GM23338 (cell line): ENCODE data around the gene PARP8. TPM values are rescaled to one million over a fixed set of nuclear protein-coding genes. Genes with fewer than 3 reads are reported as not detected.

Experiments used
- ATAC-seq: fragments of 200-7000 bp; cut with Tn5 transposase; 3 replicates; pipeline ENCODE4 v1.9.1; 2020
- DNase-seq: peaks from one replicate; pipeline ENCODE4 v3.0.0-alpha.2; 2015; ENCODE audit warnings: low spot score
- H2AFZ ChIP-seq: fragments of 200-600 bp; sonication (generic); 2 replicates; pipeline ENCODE4 v1.8.0; 2016; ENCODE audit warnings: antibody characterized with exemption, mild to moderate bottlenecking, moderate library complexity
- H3F3A ChIP-seq: fragments of 200-600 bp; sonication (generic); replicated peaks from 2 replicates; pipeline ENCODE4 v1.8.0; 2017; ENCODE audit warnings: antibody characterized with exemption, mixed run types, low read depth
- H3K27ac ChIP-seq: fragments of 200-600 bp; sonication (generic); 2 replicates; pipeline ENCODE4 v1.6.1; 2016; ENCODE audit warnings: low read depth
- H3K27me3 ChIP-seq: fragments of 200-600 bp; sonication (generic); 2 replicates; pipeline ENCODE4 v1.8.0; 2016; ENCODE audit warnings: mild to moderate bottlenecking, mixed run types, moderate library complexity; ENCODE audit not compliant: insufficient read depth
- H3K36me3 ChIP-seq: fragments of 200-600 bp; sonication (generic); 2 replicates; pipeline ENCODE4 v1.8.0; 2016; ENCODE audit warnings: mild to moderate bottlenecking; ENCODE audit not compliant: insufficient read depth
- H3K4me1 ChIP-seq: fragments of 200-600 bp; sonication (generic); 2 replicates; pipeline ENCODE4 v1.8.0; 2016; ENCODE audit warnings: mild to moderate bottlenecking, moderate library complexity; ENCODE audit not compliant: insufficient read depth
- H3K4me2 ChIP-seq: fragments of 200-600 bp; sonication (generic); 2 replicates; pipeline ENCODE4 v1.7.1; 2017; ENCODE audit warnings: mixed run types
- H3K4me3 ChIP-seq: fragments of 200-600 bp; sonication (generic); 2 replicates; pipeline ENCODE4 v1.6.1; 2016; ENCODE audit warnings: mixed run types
- H3K79me2 ChIP-seq: fragments of 200-600 bp; sonication (generic); replicated peaks from 2 replicates; pipeline ENCODE4 v1.8.0; 2017; ENCODE audit warnings: mild to moderate bottlenecking; ENCODE audit not compliant: insufficient read depth
- H3K9me2 ChIP-seq: fragments of 200-600 bp; sonication (generic); 2 replicates; pipeline ENCODE4 v1.8.0; 2017; ENCODE audit not compliant: insufficient read depth
- H4K20me1 ChIP-seq: fragments of 200-600 bp; sonication (generic); replicated peaks from 2 replicates; pipeline ENCODE4 v1.8.0; 2017; ENCODE audit warnings: mild to moderate bottlenecking; ENCODE audit not compliant: insufficient read depth
- H3K27ac Mint-ChIP-seq: 2 replicates; pipeline ENCODE4 v1.8.0; 2020; ENCODE audit warnings: inconsistent platforms, mild to moderate bottlenecking, moderate library complexity, mixed read lengths
- H3K27me3 Mint-ChIP-seq: 3 replicates; pipeline ENCODE4 v1.8.0; 2022; ENCODE audit warnings: low read depth, mild to moderate bottlenecking, moderate library complexity, mixed read lengths, inconsistent platforms; ENCODE audit not compliant: insufficient read depth, poor library complexity
- H3K36me3 Mint-ChIP-seq: 3 replicates; pipeline ENCODE4 v1.8.0; 2021; ENCODE audit warnings: low read depth, mild to moderate bottlenecking, inconsistent platforms, moderate library complexity, mixed read lengths
- H3K4me1 Mint-ChIP-seq: 3 replicates; pipeline ENCODE4 v1.8.0; 2020; ENCODE audit warnings: mild to moderate bottlenecking, inconsistent platforms, mixed read lengths
- H3K4me3 Mint-ChIP-seq: 3 replicates; pipeline ENCODE4 v1.8.0; 2021; ENCODE audit warnings: moderate library complexity, mild to moderate bottlenecking, inconsistent platforms, mixed read lengths
- H3K9me3 Mint-ChIP-seq: 3 replicates; pipeline ENCODE4 v1.8.0; 2020; ENCODE audit warnings: moderate library complexity, mild to moderate bottlenecking, inconsistent platforms, mixed read lengths
- CREB1 ChIP-seq: fragments of 250-450 bp; sonication (Bioruptor Pico); IDR thresholded peaks from 2 replicates; pipeline ENCODE4 v1.5.0; 2020; ENCODE audit warnings: low read depth, mild to moderate bottlenecking, moderate library complexity
- CTCF ChIP-seq, 2 experiments: fragments of 200-600 bp in 1 of 2; sonication (generic) in 1 of 2; conservative IDR thresholded peaks; 2 replicates each; pipeline versions ENCODE4 v1.5.1 to v1.6.1; 2016 to 2017; ENCODE audit warnings: antibody characterized with exemption in 2 of 2, low read depth in 2 of 2, mild to moderate bottlenecking in 2 of 2, moderate library complexity in 1 of 2
- ETS1 ChIP-seq: IDR thresholded peaks from 2 replicates; pipeline ENCODE4 v1.6.1; 2016; ENCODE audit warnings: antibody characterized with exemption
- EZH2 ChIP-seq: fragments of 200-600 bp; sonication (generic); IDR thresholded peaks from one replicate; pipeline ENCODE4 v1.8.0; 2017; ENCODE audit warnings: antibody characterized with exemption, mild to moderate bottlenecking, low read depth; ENCODE audit not compliant: unreplicated experiment
- EZH2phosphoT487 ChIP-seq: fragments of 200-600 bp; sonication (generic); IDR thresholded peaks from one replicate; pipeline ENCODE4 v1.8.1; 2018; ENCODE audit warnings: antibody characterized with exemption; ENCODE audit not compliant: unreplicated experiment
- JUNB ChIP-seq: IDR thresholded peaks from one replicate; pipeline ENCODE4 v1.6.1; 2016; ENCODE audit warnings: antibody characterized with exemption; ENCODE audit not compliant: unreplicated experiment
- NANOG ChIP-seq: IDR thresholded peaks from 2 replicates; pipeline ENCODE4 v1.6.1; 2016; ENCODE audit warnings: antibody characterized with exemption, borderline replicate concordance
- POLR2AphosphoS5 ChIP-seq: IDR thresholded peaks from 2 replicates; pipeline ENCODE4 v1.6.1; 2016; ENCODE audit warnings: antibody characterized with exemption, low read depth
- REST ChIP-seq: IDR thresholded peaks from one replicate; pipeline ENCODE4 v1.6.1; 2018; ENCODE audit warnings: antibody characterized with exemption; ENCODE audit not compliant: unreplicated experiment
- STAT1 ChIP-seq: IDR thresholded peaks from one replicate; pipeline ENCODE4 v1.6.1; 2016; ENCODE audit warnings: antibody characterized with exemption; ENCODE audit not compliant: unreplicated experiment
- ZNF114 ChIP-seq: fragments of 250-450 bp; sonication (Bioruptor Pico); IDR thresholded peaks from 2 replicates; pipeline ENCODE4 v1.5.0; 2020; ENCODE audit warnings: mild to moderate bottlenecking, moderate library complexity
- ZNF331 ChIP-seq: fragments of 250-450 bp; sonication (Bioruptor Pico); IDR thresholded peaks from 2 replicates; pipeline ENCODE4 v1.5.0; 2020; ENCODE audit warnings: low read depth, mild to moderate bottlenecking, moderate library complexity
- ZNF462 ChIP-seq: fragments of 250-450 bp; sonication (Bioruptor Pico); IDR thresholded peaks from 2 replicates; pipeline ENCODE4 v1.5.0; 2020; ENCODE audit warnings: mild to moderate bottlenecking, moderate library complexity
- polyA plus RNA-seq: library from polyadenylated mRNA; unstranded; fragments of >200 nt; fragmentation: Nextera tagmentation; extraction: Ambion mirVana; gene quantifications from 2 replicates; pipeline ENCODE4 v1.2.1, GENCODE V29; 2016
- total RNA-seq: library from RNA; depleted of rRNA; stranded (reverse); fragments of >200 nt; shearing (Covaris generic); gene quantifications from 2 replicates; pipeline ENCODE4 v1.2.3, GENCODE V29; 2014

PARP8 gene
- total and polyA plus RNA-seq, 2 experiments from 2014 or later, result 13.0 to 25.0 TPM

- H3K4me1 ChIP-seq, result no peaks in the 10 kb centered on the region
- peaks cover 9% of the 10 kb centered on the region for H3K27me3 Mint-ChIP-seq
- H3K36me3 Mint-ChIP-seq, result no peaks in the 10 kb centered on the region
- H3K27me3 ChIP-seq, result no peaks in the 10 kb centered on the region
- no peak overlapping the region for H3K4me3 Mint-ChIP-seq
- H2AFZ ChIP-seq, result no peak overlapping the region
- H4K20me1 ChIP-seq, result no peaks in the 10 kb centered on the region
- no peak overlapping the region for H3K4me2 ChIP-seq
- DNase-seq (no peak), ATAC-seq (no peak)
- H3K27ac Mint-ChIP-seq, result no peak overlapping the region
- H3K4me3 ChIP-seq, result no peak overlapping the region
- H3K79me2 ChIP-seq, result no peaks in the 10 kb centered on the region
- no peaks in the 10 kb centered on the region for H3F3A ChIP-seq
- no peak overlapping the region for H3K27ac ChIP-seq
- TF ChIP-seq REST, result no peak
- TF ChIP-seq ZNF331 (CRISPR knock-in tag), result no peak
- no peak for TF ChIP-seq EZH2phosphoT487
- no peak for TF ChIP-seq ETS1
- TF ChIP-seq ZNF114 (CRISPR knock-in tag), result no peak
- no peak for TF ChIP-seq NANOG
- no peak for TF ChIP-seq POLR2AphosphoS5
- TF ChIP-seq JUNB, result no peak
- no peak for TF ChIP-seq CREB1
- TF ChIP-seq ZNF462 (CRISPR knock-in tag), result no peak
- TF ChIP-seq STAT1, result no peak
- no peak for TF ChIP-seq EZH2
- TF ChIP-seq CTCF (conservative IDR thresholded peaks at IDR 0.05; ENCODE audit: low read depth in 2 of 2), result no peak
- no peaks in the 10 kb centered on the region for H3K4me1 Mint-ChIP-seq
- no peaks in the 10 kb centered on the region for H3K36me3 ChIP-seq
- H3K9me2 ChIP-seq, result no peaks in the 10 kb centered on the region; the same call in 1 of the 2 replicates
- H3K9me3 Mint-ChIP-seq, result no peaks in the 10 kb centered on the region
These were observed 215.0 kb downstream of the PARP8 start for GRCh38 chr5:50881407-50881806.
